ENCODE results near the gene ELK4.

The ELK4 gene

GRCh38 chr1:205630241-205630640, 1.6 kb downstream of the ELK4 start:
- no peak for DNase-seq (ENCODE audit: low read depth in 2 of 2)

- no peak for DNase-seq (ENCODE audit: low read depth in 2 of 2)
These were observed 2.1 kb downstream of the ELK4 start for GRCh38 chr1:205629751-205630150.

GRCh38 chr1:205627956-205628355, 3.9 kb downstream of the ELK4 start:
- DNase-seq (ENCODE audit: low read depth in 2 of 2): no peak

- DNase-seq (ENCODE audit: low read depth in 2 of 2): no peak
These were observed 5.6 kb downstream of the ELK4 start for GRCh38 chr1:205626216-205626615.

GRCh38 chr1:205623646-205624045, 8.2 kb downstream of the ELK4 start:
- no peak for DNase-seq (ENCODE audit: low read depth in 2 of 2)

- DNase-seq (ENCODE audit: low read depth in 2 of 2): no peak
These were observed 11.5 kb downstream of the ELK4 start for GRCh38 chr1:205620269-205620668.

GRCh38 chr1:205619376-205619775, 12.4 kb downstream of the ELK4 start:
- no peak for DNase-seq (ENCODE audit: low read depth in 2 of 2)

- DNase-seq (ENCODE audit: low read depth in 2 of 2): no peak
These were observed 15.1 kb downstream of the ELK4 start for GRCh38 chr1:205616563-205617293.

- DNase-seq (ENCODE audit: low read depth in 2 of 2): no peak
These were observed 16.0 kb downstream of the ELK4 start for GRCh38 chr1:205615789-205616188.

GRCh38 chr1:205613854-205614412, 17.9 kb downstream of the ELK4 start:
- no peak for DNase-seq (ENCODE audit: low read depth in 2 of 2)

- DNase-seq (ENCODE audit: low read depth in 2 of 2): no peak
These were observed 19.3 kb downstream of the ELK4 start for GRCh38 chr1:205612556-205612955.

- no peak for DNase-seq (ENCODE audit: low read depth in 2 of 2)
These were observed 19.7 kb downstream of the ELK4 start for GRCh38 chr1:205612104-205612503.

GRCh38 chr1:205610901-205611466, 20.8 kb downstream of the ELK4 start:
- DNase-seq (ENCODE audit: low read depth in 2 of 2): no peak

GRCh38 chr1:205610036-205610435, 21.8 kb downstream of the ELK4 start:
- no peak for DNase-seq (ENCODE audit: low read depth in 2 of 2)

GRCh38 chr1:205604825-205605505, 26.8 kb downstream of the ELK4 start:
- DNase-seq (ENCODE audit: low read depth in 2 of 2): no peak

- no peak for DNase-seq (ENCODE audit: low read depth in 2 of 2)
These were observed 27.8 kb downstream of the ELK4 start for GRCh38 chr1:205604059-205604458.

GRCh38 chr1:205601205-205601604, 30.6 kb downstream of the ELK4 start:
- no peak for DNase-seq (ENCODE audit: low read depth in 2 of 2)

- DNase-seq (ENCODE audit: low read depth in 2 of 2): no peak
These were observed 31.7 kb downstream of the ELK4 start for GRCh38 chr1:205600085-205600484.

GRCh38 chr1:205599669-205600042, 32.2 kb downstream of the ELK4 start:
- no peak for DNase-seq (ENCODE audit: low read depth in 2 of 2)

- no peak for DNase-seq (ENCODE audit: low read depth in 2 of 2)
These were observed 32.8 kb downstream of the ELK4 start for GRCh38 chr1:205598841-205599668.

GRCh38 chr1:205597691-205598314, 34.0 kb downstream of the ELK4 start:
- no peak for DNase-seq (ENCODE audit: low read depth in 2 of 2)

- no peak for DNase-seq (ENCODE audit: low read depth in 2 of 2)
These were observed 34.9 kb downstream of the ELK4 start for GRCh38 chr1:205596876-205597275.
